OCI-LY3 (cell line): ENCODE data around the gene SLC4A9.

ENCODE experiments used
- EZH2phosphoT487 ChIP-seq: fragments of 200-600 bp; shearing (Covaris generic); IDR thresholded peaks from 2 replicates; pipeline ENCODE4 v1.6.1; 2018; ENCODE audit warnings: antibody characterized with exemption, mixed run types, low read depth
- TF ChIP-seq, protein P1 (sequence below): fragments of 200-600, 300-600 bp; sonication (generic); IDR thresholded peaks from 2 replicates; pipeline ENCODE4 v1.5.1; 2014; ENCODE audit warnings: antibody characterized with exemption, low read length, low read depth

DNA sequence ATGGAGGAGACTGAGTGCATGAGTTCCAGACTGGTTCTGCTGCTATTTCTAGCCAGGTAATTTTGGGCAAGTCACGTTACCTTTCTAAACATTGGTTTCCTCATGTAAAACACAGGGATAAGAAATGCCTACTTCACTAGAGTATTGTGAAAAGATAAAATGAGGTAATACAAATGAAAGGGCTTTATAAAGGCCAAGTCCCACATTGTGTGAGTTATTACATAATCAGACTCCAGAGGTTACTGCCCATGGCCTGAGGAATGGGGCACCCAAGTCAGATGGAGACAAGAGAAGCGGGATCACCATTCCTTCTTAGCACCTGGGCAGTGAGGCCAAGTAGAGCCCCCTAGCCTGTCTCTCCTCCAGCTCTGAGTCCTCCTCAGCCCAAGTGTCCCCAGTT is 21.1 kb upstream of the SLC4A9 start:
- TF ChIP-seq, protein P1, sequence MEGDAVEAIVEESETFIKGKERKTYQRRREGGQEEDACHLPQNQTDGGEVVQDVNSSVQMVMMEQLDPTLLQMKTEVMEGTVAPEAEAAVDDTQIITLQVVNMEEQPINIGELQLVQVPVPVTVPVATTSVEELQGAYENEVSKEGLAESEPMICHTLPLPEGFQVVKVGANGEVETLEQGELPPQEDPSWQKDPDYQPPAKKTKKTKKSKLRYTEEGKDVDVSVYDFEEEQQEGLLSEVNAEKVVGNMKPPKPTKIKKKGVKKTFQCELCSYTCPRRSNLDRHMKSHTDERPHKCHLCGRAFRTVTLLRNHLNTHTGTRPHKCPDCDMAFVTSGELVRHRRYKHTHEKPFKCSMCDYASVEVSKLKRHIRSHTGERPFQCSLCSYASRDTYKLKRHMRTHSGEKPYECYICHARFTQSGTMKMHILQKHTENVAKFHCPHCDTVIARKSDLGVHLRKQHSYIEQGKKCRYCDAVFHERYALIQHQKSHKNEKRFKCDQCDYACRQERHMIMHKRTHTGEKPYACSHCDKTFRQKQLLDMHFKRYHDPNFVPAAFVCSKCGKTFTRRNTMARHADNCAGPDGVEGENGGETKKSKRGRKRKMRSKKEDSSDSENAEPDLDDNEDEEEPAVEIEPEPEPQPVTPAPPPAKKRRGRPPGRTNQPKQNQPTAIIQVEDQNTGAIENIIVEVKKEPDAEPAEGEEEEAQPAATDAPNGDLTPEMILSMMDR = no peak
- TF ChIP-seq EZH2phosphoT487 = no peak
